GM12864 (cell line): ENCODE results near the gene DNAJC4.

ENCODE experiments used
- DNase-seq: peaks from one replicate; pipeline ENCODE4 v3.0.0-alpha.2; 2011; ENCODE audit warnings: low read depth
- H3K4me3 ChIP-seq: 2 replicates; pipeline ENCODE4 v1.5.1; 2011; ENCODE audit warnings: mild to moderate bottlenecking, low read depth, low read length, control low read depth
- TF ChIP-seq, protein P1 (sequence below): IDR thresholded peaks from 2 replicates; pipeline ENCODE4 v1.5.1; 2011; ENCODE audit warnings: low read depth, mild to moderate bottlenecking, moderate library complexity, low read length, control low read depth, inconsistent platforms; ENCODE audit errors: missing control alignments

The DNAJC4 gene

DNA sequence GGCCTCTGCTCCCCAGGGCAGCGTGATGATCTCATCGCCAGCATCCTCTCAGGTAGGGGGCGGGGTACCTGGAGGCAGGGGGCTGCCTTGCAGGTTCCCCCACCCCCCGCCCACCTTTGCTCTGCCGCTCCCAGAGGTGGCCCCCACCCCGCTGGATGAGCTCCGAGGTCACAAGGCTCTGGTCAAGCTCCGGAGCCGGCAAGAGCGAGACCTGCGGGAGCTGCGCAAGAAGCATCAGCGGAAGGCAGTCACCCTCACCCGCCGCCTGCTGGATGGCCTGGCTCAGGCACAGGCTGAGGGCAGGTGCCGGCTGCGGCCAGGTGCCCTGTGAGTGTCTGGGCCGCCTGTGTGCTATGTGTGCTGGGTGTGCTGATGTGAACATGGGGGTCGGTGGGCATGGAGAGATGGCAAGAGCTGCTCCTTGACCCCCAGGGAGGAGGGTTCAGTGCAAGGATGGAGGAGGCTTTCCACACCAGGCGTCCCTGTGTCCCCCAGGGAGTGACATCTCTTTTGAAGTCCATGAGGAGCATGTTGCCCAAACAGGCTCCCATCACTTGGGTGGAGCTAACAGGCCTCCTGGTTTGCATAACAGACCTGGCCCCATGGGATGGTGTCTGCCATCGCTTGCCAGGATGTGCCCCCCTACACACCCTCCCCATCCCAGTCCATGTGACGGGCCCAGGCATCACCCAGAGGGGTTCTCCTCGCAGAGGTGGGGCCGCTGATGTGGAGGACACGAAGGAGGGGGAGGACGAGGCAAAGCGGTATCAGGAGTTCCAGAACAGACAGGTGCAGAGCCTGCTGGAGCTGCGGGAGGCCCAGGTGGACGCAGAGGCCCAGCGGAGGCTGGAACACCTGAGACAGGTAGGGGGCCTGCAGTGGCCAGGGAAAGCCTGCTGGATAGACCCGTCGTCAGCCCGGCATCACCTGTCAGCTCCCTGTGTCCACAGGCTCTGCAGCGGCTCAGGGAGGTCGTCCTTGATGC, 35.1 kb downstream of the DNAJC4 start:
- H3K4me3 ChIP-seq = no peak overlapping the region
- no peak for DNase-seq
- TF ChIP-seq, protein P1, sequence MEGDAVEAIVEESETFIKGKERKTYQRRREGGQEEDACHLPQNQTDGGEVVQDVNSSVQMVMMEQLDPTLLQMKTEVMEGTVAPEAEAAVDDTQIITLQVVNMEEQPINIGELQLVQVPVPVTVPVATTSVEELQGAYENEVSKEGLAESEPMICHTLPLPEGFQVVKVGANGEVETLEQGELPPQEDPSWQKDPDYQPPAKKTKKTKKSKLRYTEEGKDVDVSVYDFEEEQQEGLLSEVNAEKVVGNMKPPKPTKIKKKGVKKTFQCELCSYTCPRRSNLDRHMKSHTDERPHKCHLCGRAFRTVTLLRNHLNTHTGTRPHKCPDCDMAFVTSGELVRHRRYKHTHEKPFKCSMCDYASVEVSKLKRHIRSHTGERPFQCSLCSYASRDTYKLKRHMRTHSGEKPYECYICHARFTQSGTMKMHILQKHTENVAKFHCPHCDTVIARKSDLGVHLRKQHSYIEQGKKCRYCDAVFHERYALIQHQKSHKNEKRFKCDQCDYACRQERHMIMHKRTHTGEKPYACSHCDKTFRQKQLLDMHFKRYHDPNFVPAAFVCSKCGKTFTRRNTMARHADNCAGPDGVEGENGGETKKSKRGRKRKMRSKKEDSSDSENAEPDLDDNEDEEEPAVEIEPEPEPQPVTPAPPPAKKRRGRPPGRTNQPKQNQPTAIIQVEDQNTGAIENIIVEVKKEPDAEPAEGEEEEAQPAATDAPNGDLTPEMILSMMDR = no peak

DNA sequence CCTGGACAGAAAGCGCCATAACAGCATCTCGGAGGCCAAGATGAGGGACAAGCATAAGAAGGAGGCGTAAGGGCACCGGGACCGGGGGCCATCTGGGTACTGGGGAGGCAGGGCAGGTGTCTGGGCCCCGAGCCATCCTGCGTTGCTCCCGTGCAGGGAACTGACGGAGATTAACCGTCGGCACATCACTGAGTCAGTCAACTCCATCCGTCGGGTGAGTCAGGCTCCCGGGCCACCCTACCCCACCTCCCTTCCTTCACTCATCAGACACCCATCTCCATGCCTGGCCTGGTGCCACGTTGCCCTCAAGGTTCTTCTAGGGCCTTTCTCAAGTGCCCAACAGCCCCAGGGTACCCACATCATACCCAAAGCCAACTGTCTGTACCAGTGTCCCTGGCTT, 36.0 kb downstream of the DNAJC4 start:
- DNase-seq = no peak
- H3K4me3 ChIP-seq = no peak overlapping the region
- TF ChIP-seq, protein P1 = no peak

DNA sequence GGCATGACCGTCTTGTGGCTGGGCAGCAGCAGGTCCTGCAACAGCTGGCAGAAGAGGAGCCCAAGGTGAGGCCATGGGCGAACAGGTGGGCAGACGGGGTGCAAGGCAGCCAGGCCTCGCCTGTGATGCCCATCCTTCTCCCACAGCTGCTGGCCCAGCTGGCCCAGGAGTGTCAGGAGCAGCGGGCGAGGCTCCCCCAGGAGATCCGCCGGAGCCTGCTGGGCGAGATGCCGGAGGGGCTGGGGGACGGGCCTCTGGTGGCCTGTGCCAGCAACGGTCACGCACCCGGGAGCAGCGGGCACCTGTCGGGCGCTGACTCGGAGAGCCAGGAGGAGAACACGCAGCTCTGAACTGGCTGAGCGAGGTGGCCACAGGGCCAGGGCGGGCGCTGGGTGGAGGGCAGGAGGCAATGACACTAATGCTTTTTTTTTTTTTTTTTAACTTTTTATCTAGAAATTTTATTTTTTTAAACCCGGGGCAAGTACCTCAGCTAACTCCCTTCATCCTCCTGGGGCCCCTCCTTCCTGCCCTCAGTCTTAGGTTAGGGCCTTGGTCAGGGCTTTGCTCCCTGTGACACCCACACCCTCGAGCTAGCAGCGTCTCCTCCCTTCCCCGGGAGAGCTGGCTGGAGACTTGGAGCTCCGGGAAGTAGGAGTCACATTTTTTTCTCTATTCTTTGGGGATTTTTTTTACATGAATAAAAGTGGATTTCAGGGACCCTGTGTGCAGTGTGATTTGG, 37.0 kb downstream of the DNAJC4 start:
- no peak for DNase-seq
- H3K4me3 ChIP-seq = no peak overlapping the region
- TF ChIP-seq, protein P1 = no peak

DNA sequence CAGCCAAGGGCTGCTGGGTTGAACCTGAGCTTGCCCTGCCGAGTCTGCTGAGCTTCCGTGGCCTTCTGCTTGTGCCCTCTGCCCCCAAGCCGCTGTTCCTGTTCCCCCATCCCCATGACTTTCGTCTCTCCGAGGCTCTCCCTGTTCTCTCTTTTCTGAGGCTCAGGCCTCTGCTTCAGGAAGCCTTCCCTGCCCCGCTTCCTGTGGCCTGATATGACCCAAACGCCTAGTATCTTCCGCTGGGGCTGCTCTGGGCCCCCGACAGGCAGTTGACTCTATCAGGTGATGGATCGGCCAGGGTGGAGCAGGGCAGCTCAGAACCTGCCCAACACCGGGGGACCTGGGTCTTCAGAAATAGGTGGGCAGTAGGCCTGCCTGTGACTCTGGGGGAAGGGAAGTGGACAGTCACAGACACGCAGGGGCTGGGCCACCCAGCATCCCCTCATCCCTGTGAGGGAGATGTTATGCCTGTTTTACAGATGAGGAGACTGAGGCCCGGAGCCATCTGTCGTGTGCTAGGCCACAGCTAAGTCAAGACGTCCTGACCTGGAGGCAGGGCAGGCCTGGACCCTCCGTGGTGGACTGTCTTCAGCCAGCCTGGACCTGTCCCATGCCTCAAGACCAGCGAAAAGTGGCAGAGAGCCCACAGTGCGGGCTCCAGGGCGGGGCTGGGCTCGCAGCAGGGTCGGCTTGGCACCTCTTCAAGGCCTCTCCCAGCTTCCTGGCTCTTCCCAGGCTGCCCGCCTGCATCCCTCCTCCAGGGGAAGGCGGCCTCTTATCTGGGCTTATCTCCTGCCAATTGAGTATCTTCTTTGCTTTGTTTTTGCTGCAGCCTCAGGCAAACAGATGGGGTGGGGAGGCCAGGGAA, 37.9 kb downstream of the DNAJC4 start:
- peak overlapping the region; percentile 87 for H3K4me3 ChIP-seq
- TF ChIP-seq, protein P1 = no peak
- DNase-seq = no peak

DNA sequence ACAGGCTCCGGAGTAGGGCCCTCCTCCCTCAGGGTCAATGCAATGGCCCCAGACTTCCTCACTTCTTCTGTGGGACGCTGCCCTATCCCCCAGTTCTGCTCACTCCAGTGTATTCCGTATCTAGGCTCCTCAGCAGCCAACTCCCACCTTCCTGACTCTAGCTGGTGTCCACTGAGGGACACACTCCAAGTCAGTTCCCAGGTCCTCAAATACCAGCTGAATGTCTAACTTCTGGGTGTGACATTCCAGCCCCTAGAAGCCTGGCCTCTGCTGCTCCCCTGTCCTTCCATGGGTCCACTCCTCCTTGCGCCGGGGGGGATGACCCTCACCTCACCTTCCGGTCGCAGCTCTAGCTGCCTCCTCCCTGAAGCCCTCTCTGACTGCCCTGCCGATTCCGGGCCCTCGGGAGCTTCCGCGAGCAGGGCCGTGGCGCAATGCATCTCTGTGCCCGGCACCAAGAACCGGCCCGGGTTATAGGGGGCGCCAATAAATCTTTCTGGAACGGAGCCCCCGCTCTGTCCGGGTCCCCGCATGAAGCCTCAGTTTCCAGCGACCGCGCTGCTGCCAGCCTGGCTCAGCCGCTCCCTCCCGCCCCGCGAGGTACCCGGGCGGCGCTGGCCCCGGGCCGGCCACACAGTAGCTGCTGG, 38.7 kb downstream of the DNAJC4 start:
- TF ChIP-seq, protein P1 = peak; percentile 7
- peak overlapping the region; percentile 87 for H3K4me3 ChIP-seq
- DNase-seq = no peak

DNA sequence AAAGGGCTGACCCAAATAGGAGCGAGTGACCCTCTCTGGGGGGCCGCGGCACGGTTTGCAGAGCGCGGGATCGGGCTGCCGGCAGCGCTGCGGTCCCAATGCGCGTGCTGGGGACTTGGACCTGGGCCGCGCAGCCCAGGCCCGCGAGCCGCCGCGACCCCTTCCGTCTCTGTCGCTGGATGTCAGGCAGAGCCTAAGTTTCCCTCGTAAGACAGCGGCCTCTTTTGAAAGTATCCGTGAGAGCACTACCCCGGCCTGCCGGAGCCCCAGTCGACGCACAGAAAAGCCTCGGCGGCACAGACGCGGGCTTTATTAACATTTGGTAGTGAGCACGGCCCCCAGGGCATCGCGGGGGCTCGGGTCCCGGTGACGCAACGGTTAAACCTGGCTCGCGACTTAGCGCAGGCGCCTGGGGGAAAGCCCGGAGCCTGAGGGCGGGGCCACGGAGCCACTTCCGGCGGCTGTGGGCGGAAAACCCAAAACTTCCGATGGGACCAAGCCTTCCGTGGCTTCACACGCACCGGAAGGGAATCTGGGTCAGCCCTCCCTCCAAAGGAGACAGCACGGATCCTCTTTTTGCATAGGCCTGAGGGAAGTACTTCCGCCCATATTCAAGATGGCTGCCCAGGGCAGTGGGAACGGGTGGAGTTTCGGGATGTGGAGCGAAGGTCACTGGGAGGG, 39.3 kb downstream of the DNAJC4 start:
- H3K4me3 ChIP-seq = peak overlapping the region; percentile 87
- TF ChIP-seq, protein P1 = no peak
- peak; percentile 99 for DNase-seq
